ENCODE measurements around the gene ARSG.
"Not testable (repeated sequence)": the region's sequence is repeated elsewhere in the genome, so short reads cannot be mapped to it uniquely, and the experiment has no call there.

ARSG gene

GRCh38 chr17:68334393-68334792 is 43.1 kb downstream of the ARSG start:
- no peak for DNase-seq

GRCh38 chr17:68341482-68341881 is 50.2 kb downstream of the ARSG start:
- no peak for DNase-seq

GRCh38 chr17:68343976-68344375 is 52.7 kb downstream of the ARSG start:
- peak in 1 of 2 donors; percentile 28 for DNase-seq

- DNase-seq: no peak
Observed at GRCh38 chr17:68344701-68345136, 53.4 kb downstream of the ARSG start.

GRCh38 chr17:68346448-68346847 is 55.2 kb downstream of the ARSG start:
- DNase-seq: peak; percentile 66 to 83

GRCh38 chr17:68347380-68347779 is 56.1 kb downstream of the ARSG start:
- DNase-seq: no peak

- no peak for DNase-seq
Observed at GRCh38 chr17:68349157-68349556, 57.9 kb downstream of the ARSG start.

GRCh38 chr17:68351395-68351794 is 60.1 kb downstream of the ARSG start:
- no peak for DNase-seq

- DNase-seq: no peak
Observed at GRCh38 chr17:68352041-68352440, 60.7 kb downstream of the ARSG start.

GRCh38 chr17:68352671-68353070 is 61.4 kb downstream of the ARSG start:
- not testable (repeated sequence) for DNase-seq

GRCh38 chr17:68353111-68353521 is 61.8 kb downstream of the ARSG start:
- DNase-seq: no peak

GRCh38 chr17:68354311-68354710 is 63.0 kb downstream of the ARSG start:
- DNase-seq: not testable (repeated sequence)

GRCh38 chr17:68355108-68355507 is 63.8 kb downstream of the ARSG start:
- DNase-seq: not testable (repeated sequence)

- DNase-seq: no peak
Observed at GRCh38 chr17:68356520-68356919, 65.2 kb downstream of the ARSG start.

- no peak for DNase-seq
Observed at GRCh38 chr17:68356949-68357455, 65.7 kb downstream of the ARSG start.

- no peak for DNase-seq
Observed at GRCh38 chr17:68357886-68358285, 66.6 kb downstream of the ARSG start.

GRCh38 chr17:68359791-68360535 is 68.7 kb downstream of the ARSG start:
- DNase-seq: peak; percentile 38 to 51

GRCh38 chr17:68365469-68365868 is 74.2 kb downstream of the ARSG start:
- DNase-seq: no peak

GRCh38 chr17:68368387-68368786 is 77.1 kb downstream of the ARSG start:
- no peak for DNase-seq

GRCh38 chr17:68375566-68375965 is 84.3 kb downstream of the ARSG start:
- no peak for DNase-seq

GRCh38 chr17:68376178-68376577 is 84.9 kb downstream of the ARSG start:
- DNase-seq: not testable (repeated sequence)

- DNase-seq: no peak
Observed at GRCh38 chr17:68377771-68378267, 86.5 kb downstream of the ARSG start.

GRCh38 chr17:68378268-68379176 is 87.2 kb downstream of the ARSG start:
- peak; percentile 58 to 84 for DNase-seq

GRCh38 chr17:68379177-68379510 is 87.8 kb downstream of the ARSG start:
- no peak for DNase-seq

Data from inflammatory macrophage treated with lipopolysaccharide for 1 hour (primary cell).